OCI-LY1 (cell line): ENCODE results near the gene MCU.

Source experiments
- H2AFZ ChIP-seq: fragments of 200-600 bp; sonication (generic), shearing (Covaris generic); 2 replicates; pipeline ENCODE4 v1.6.0; 2014; ENCODE audit warnings: antibody characterized with exemption, mild to moderate bottlenecking, low read length
- H3F3A ChIP-seq: fragments of 200-600 bp; sonication (generic), shearing (Covaris generic); 2 replicates; pipeline ENCODE4 v1.6.0; 2014; ENCODE audit warnings: mild to moderate bottlenecking, antibody characterized with exemption, low read length, moderate library complexity; ENCODE audit not compliant: insufficient read depth
- H3K27ac ChIP-seq: fragments of 200-600 bp; sonication (generic); 2 replicates; pipeline ENCODE4 v1.5.1; 2014; ENCODE audit warnings: low read length, mixed run types, mild to moderate bottlenecking, low read depth; ENCODE audit not compliant: poor library complexity, severe bottlenecking
- H3K27me3 ChIP-seq: fragments of 200-600 bp; sonication (generic); 2 replicates; pipeline ENCODE4 v1.6.0; 2014; ENCODE audit warnings: antibody characterized with exemption, mild to moderate bottlenecking, low read length, moderate library complexity; ENCODE audit not compliant: insufficient read depth
- H3K36me3 ChIP-seq: fragments of 200-600 bp; sonication (generic); 2 replicates; pipeline ENCODE4 v1.6.1; 2014; ENCODE audit warnings: mild to moderate bottlenecking, antibody characterized with exemption, low read length, moderate library complexity, mixed read lengths; ENCODE audit not compliant: insufficient read depth
- H3K4me1 ChIP-seq: fragments of 200-600 bp; sonication (generic); 2 replicates; pipeline ENCODE4 v1.5.1; 2014; ENCODE audit warnings: mild to moderate bottlenecking, low read length, moderate library complexity; ENCODE audit not compliant: insufficient read depth, severe bottlenecking
- H3K4me2 ChIP-seq: fragments of 200-600 bp; sonication (generic), shearing (Covaris generic); 2 replicates; pipeline ENCODE4 v1.6.1; 2014; ENCODE audit warnings: low read length
- H3K4me3 ChIP-seq: fragments of 200-600 bp; sonication (generic); 2 replicates; pipeline ENCODE4 v1.5.1; 2014; ENCODE audit warnings: low read length, low read depth, mild to moderate bottlenecking, mixed read lengths; ENCODE audit not compliant: poor library complexity, severe bottlenecking
- H3K79me2 ChIP-seq: fragments of 200-600 bp; shearing (Covaris generic); 2 replicates; pipeline ENCODE4 v1.6.1; 2016; ENCODE audit warnings: mixed run types, low read length, mixed read lengths; ENCODE audit not compliant: insufficient read depth
- H3K9ac ChIP-seq: fragments of 200-600 bp; sonication (generic), shearing (Covaris generic); 2 replicates; pipeline ENCODE4 v1.6.1; 2014; ENCODE audit warnings: mild to moderate bottlenecking, low read length, mixed read lengths
- H3K9me2 ChIP-seq: fragments of 200-600 bp; sonication (generic), shearing (Covaris generic); 2 replicates; pipeline ENCODE4 v1.6.1; 2014; ENCODE audit warnings: low read depth, mild to moderate bottlenecking, low read length, mixed read lengths
- H3K9me3 ChIP-seq: fragments of 200-600 bp; shearing (Covaris generic); 2 replicates; pipeline ENCODE4 v1.6.1; 2014; ENCODE audit warnings: low read length, mixed read lengths
- H4K20me1 ChIP-seq: fragments of 200-600 bp; sonication (generic), shearing (Covaris generic); 2 replicates; pipeline ENCODE4 v1.6.0; 2016; ENCODE audit warnings: mild to moderate bottlenecking, low read length; ENCODE audit not compliant: insufficient read depth
- CTCF ChIP-seq: fragments of 200-600 bp; sonication (generic), shearing (Covaris generic); IDR thresholded peaks from 2 replicates; pipeline ENCODE4 v1.5.1; 2017; ENCODE audit warnings: mild to moderate bottlenecking, antibody characterized with exemption, low read length, moderate library complexity, mixed read lengths
- EZH2 ChIP-seq: fragments of 200-600 bp; sonication (generic), shearing (Covaris generic); IDR thresholded peaks from 2 replicates; pipeline ENCODE4 v1.8.0; 2017; ENCODE audit warnings: borderline replicate concordance, mixed run types, mild to moderate bottlenecking, antibody characterized with exemption, low read length, moderate library complexity, mixed read lengths

The MCU gene

GRCh38 chr10:72812415-72812752 lies 120.4 kb downstream of the MCU start:
- no peak overlapping the region for H3K4me2 ChIP-seq
- H3K4me3 ChIP-seq = no peak overlapping the region
- no peaks in the 10 kb centered on the region for H3K27me3 ChIP-seq
- H4K20me1 ChIP-seq = no peaks in the 10 kb centered on the region
- no peaks in the 10 kb centered on the region for H3K9me2 ChIP-seq
- H3K4me1 ChIP-seq = no peaks in the 10 kb centered on the region
- H3K9ac ChIP-seq = no peak overlapping the region
- H2AFZ ChIP-seq = no peak overlapping the region
- H3K36me3 ChIP-seq = no peaks in the 10 kb centered on the region
- H3F3A ChIP-seq = no peaks in the 10 kb centered on the region
- no peaks in the 10 kb centered on the region for H3K9me3 ChIP-seq
- TF ChIP-seq CTCF = no peak
- no peak for TF ChIP-seq EZH2
- no peak overlapping the region for H3K27ac ChIP-seq
- no peaks in the 10 kb centered on the region for H3K79me2 ChIP-seq

- Histone ChIP-seq H3K4me1 (peaks cover 5% of the 10 kb centered on the region), H3K4me2 (no peak overlapping the region), H3K27ac (no peak overlapping the region), H3K36me3 (no peaks in the 10 kb centered on the region), H4K20me1 (no peaks in the 10 kb centered on the region), H3K4me3 (no peak overlapping the region), H3K79me2 (no peaks in the 10 kb centered on the region), H3K27me3 (no peaks in the 10 kb centered on the region), H3K9ac (no peak overlapping the region), H3F3A (no peaks in the 10 kb centered on the region), H2AFZ (no peak overlapping the region), H3K9me2 (no peaks in the 10 kb centered on the region), H3K9me3 (no peaks in the 10 kb centered on the region)
- no peak for TF ChIP-seq EZH2
- TF ChIP-seq CTCF = no peak
These were observed 120.9 kb downstream of the MCU start for GRCh38 chr10:72812753-72813430.

GRCh38 chr10:72814099-72814790 lies 122.3 kb downstream of the MCU start:
- no peaks in the 10 kb centered on the region for H3F3A ChIP-seq
- no peaks in the 10 kb centered on the region for H3K9me3 ChIP-seq
- no peaks in the 10 kb centered on the region for H3K79me2 ChIP-seq
- H3K4me2 ChIP-seq = no peak overlapping the region
- no peaks in the 10 kb centered on the region for H4K20me1 ChIP-seq
- H3K4me3 ChIP-seq = no peak overlapping the region
- H3K9me2 ChIP-seq = no peaks in the 10 kb centered on the region
- H3K36me3 ChIP-seq = no peaks in the 10 kb centered on the region
- H3K4me1 ChIP-seq = peaks cover 5% of the 10 kb centered on the region
- no peaks in the 10 kb centered on the region for H3K27me3 ChIP-seq
- TF ChIP-seq EZH2 (no peak), CTCF (no peak)
- H2AFZ ChIP-seq = no peak overlapping the region
- H3K27ac ChIP-seq = no peak overlapping the region
- no peak overlapping the region for H3K9ac ChIP-seq
